Pulmonary artery endothelial cell (primary cell): Measurements from ENCODE around the gene CMTM1. TPM values are rescaled to one million over a fixed set of nuclear protein-coding genes. Genes with fewer than 3 reads are reported as not detected.

Source experiments
- DNase-seq: peaks from one replicate; pipeline ENCODE4 v3.0.0-alpha.2; 2011; ENCODE audit warnings: low read depth, low spot score
- total RNA-seq: library from RNA; depleted of rRNA; stranded (reverse); fragments of >200 nt; gene quantifications from 2 replicates; pipeline ENCODE4 v1.2.3, GENCODE V29; 2014

CMTM1 gene
- 2.9 and 4.8 TPM in 2 replicates for total RNA-seq

GRCh38 chr16:66566051-66566901, at the start of gene CMTM1:
TSS of gene CMTM1 (plus strand) at chr16:66566439. CDS start at chr16:66566514, 75 bp downstream.
- no peak for DNase-seq

GRCh38 chr16:66516509-66516807, 49.8 kb upstream of the CMTM1 start:
- no peak for DNase-seq

GRCh38 chr16:66516808-66517585, 49.2 kb upstream of the CMTM1 start:
- DNase-seq, result peak; percentile 100

GRCh38 chr16:66517586-66518263, 48.5 kb upstream of the CMTM1 start:
- no peak for DNase-seq

- DNase-seq, result no peak
Measured at GRCh38 chr16:66519482-66520373, 46.5 kb upstream of the CMTM1 start.

DNA sequence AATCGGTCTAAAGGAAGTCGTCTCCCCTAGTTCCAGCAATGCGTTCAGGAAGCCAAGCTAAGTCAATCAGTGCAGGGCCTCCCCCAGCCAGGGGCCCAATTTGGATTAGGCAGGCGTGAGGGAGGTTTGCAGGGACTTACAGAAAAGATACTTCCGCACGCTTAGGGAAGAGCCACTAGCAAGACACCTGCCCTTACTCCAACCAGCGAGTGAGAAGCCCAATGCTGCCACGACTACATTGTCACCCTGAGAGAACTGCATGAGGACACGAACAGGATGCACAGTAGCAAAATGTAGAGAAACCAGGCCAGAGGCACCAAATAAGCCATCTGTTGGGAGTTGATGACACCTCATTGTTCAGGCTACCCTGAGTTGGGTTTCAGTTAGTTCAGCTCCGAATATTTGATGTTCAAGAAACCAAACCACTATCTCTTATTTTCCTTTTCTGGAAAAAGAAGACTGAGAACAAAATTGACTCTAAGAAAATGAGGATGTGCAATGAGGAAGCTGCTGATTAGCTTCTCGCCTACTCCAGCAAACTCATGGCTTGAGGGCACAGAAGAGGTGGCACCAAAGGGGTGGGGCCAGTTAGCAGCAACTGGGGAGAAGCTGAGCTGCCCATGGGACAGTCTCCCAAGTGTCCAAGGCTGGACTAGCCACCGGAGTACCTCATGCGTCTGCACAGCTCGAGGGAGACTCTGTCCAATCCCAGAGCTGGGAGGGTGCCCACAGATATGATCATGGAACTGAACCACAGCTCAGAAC, 45.7 kb upstream of the CMTM1 start:
- no peak for DNase-seq

- DNase-seq, result no peak
Measured at GRCh38 chr16:66521252-66521713, 45.0 kb upstream of the CMTM1 start.

- DNase-seq, result no peak
Measured at GRCh38 chr16:66521951-66522771, 44.1 kb upstream of the CMTM1 start.

GRCh38 chr16:66522816-66523590, 43.2 kb upstream of the CMTM1 start:
- DNase-seq, result no peak

DNA sequence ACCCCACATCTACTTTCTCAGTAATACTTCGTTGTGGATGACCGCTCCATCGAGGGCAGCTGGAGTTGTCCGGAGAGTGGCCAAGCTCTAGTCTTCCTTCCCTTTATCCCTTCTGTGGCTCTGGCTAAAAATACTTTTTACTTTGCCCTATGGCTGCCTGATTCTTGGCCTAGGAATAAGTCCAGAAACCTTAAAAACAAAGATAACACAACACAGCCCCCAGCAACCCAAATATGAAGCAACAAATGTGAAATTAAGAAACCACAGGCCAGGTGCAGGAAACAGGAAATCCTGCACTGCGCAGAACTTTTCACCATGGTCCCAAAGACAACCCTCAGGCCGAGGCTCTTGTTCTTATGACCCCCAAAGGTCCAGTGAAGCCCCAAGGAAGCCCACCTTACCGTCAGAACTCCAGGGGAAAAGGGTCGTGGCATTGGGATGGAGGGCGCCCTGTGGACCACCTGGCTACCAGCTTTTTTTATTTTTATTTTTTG, 42.3 kb upstream of the CMTM1 start:
- no peak for DNase-seq

- no peak for DNase-seq
Measured at GRCh38 chr16:66524601-66525164, 41.6 kb upstream of the CMTM1 start.

- DNase-seq, result no peak
Measured at GRCh38 chr16:66525396-66526180, 40.7 kb upstream of the CMTM1 start.

DNA sequence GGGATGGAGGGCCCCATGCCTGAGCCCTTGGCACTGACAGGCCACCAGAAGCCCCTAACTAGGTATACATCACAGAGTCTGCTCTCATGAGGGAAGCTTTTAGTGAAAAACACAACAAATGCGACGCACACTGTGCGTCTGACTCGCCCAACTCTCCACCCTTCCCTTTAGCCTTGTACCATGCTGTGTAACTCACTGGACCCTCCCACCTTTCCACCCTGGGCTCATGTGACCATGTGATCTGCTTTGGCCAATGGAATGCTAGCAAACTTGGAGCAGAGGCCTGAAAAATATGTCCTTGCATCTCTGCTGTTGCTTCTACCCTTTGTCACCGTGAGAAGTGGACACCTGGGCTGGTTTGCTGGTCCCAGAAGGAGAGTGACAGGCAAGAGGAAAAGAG, 37.9 kb upstream of the CMTM1 start:
- no peak for DNase-seq

DNA sequence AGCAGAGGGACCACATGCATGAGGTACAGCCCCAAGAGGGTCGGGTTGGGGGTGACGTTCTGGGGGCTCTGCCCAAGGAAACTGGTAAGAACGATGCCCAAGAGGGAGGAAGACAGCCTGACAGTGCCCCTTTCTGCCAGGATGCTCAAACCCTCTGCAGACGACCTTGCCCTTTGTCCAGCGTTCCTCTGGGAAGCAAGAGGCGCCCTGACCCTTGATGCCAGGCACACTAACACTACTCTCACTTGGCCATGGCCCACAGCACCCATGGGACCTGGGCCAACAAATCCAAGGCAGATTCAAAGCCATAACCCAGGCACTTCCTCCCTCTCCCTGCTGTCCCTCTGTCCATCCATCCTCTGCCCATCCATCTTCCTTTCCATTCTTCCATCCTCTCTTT, 36.8 kb upstream of the CMTM1 start:
- no peak for DNase-seq

- no peak for DNase-seq
Measured at GRCh38 chr16:66534376-66534799, 31.9 kb upstream of the CMTM1 start.

- no peak for DNase-seq
Measured at GRCh38 chr16:66536525-66536924, 29.7 kb upstream of the CMTM1 start.

GRCh38 chr16:66537236-66537635, 29.0 kb upstream of the CMTM1 start:
- no peak for DNase-seq
